Progenitor cell of endocrine pancreas (in vitro differentiated cells): Measurements from ENCODE around the gene SETDB2. TPM values are rescaled to one million over a fixed set of nuclear protein-coding genes. Genes with fewer than 3 reads are reported as not detected.

Experiments used
- DNase-seq: peaks from one replicate; pipeline ENCODE4 v3.0.0; 2021; ENCODE audit warnings: low spot score; ENCODE audit not compliant: unreplicated experiment
- H3K27ac Mint-ChIP-seq: 2 replicates; pipeline ENCODE4 v1.8.0; 2021; ENCODE audit warnings: mild to moderate bottlenecking, moderate library complexity, mixed read lengths
- H3K27me3 Mint-ChIP-seq: 2 replicates; pipeline ENCODE4 v1.8.0; 2021; ENCODE audit warnings: mixed read lengths
- H3K36me3 Mint-ChIP-seq: 2 replicates; pipeline ENCODE4 v1.8.0; 2022; ENCODE audit warnings: mixed read lengths; ENCODE audit not compliant: insufficient read depth
- H3K4me1 Mint-ChIP-seq: 2 replicates; pipeline ENCODE4 v1.8.0; 2021; ENCODE audit warnings: low read depth, mixed read lengths
- H3K4me3 Mint-ChIP-seq: 2 replicates; pipeline ENCODE4 v1.8.0; 2021; ENCODE audit warnings: low read depth, mild to moderate bottlenecking, moderate library complexity, mixed read lengths
- H3K9me3 Mint-ChIP-seq: 2 replicates; pipeline ENCODE4 v1.8.0; 2021; ENCODE audit warnings: low read depth, mixed read lengths
- total RNA-seq: library from RNA; stranded (reverse); gene quantifications from 2 replicates; pipeline ENCODE4 v1.2.1, GENCODE V29; 2021
- TF ChIP-seq, protein P1 (sequence below): fragments of 200-600 bp; sonication (generic); IDR thresholded peaks from one replicate; pipeline ENCODE4 v1.5.0; 2021; ENCODE audit warnings: antibody characterized with exemption, mild to moderate bottlenecking; ENCODE audit not compliant: unreplicated experiment

The SETDB2 gene
- total RNA-seq, 1 donor from 2014 or later: 11.5 TPM

DNA sequence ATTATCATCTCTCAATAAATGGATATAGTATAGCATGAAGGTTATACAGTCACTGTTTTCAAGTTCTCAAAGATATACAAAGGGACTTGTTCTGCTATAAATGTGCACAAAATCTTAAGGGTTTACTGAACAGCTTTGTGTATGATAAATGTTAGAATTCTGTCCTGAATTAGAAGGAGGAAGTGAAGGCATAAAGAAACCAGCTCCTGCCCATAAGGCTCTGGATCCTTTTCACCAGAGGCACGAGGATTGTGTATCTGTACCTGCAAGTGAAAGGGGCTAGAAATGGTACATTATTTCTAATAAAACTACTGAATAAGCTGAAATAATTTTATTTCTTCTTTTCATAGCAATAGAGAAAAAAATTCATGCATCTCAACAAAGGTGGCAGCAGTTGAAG lies 84.1 kb downstream of the SETDB2 start:
- H3K4me1 Mint-ChIP-seq: no peaks in the 10 kb centered on the region
- DNase-seq: no peak
- TF ChIP-seq, protein P1, sequence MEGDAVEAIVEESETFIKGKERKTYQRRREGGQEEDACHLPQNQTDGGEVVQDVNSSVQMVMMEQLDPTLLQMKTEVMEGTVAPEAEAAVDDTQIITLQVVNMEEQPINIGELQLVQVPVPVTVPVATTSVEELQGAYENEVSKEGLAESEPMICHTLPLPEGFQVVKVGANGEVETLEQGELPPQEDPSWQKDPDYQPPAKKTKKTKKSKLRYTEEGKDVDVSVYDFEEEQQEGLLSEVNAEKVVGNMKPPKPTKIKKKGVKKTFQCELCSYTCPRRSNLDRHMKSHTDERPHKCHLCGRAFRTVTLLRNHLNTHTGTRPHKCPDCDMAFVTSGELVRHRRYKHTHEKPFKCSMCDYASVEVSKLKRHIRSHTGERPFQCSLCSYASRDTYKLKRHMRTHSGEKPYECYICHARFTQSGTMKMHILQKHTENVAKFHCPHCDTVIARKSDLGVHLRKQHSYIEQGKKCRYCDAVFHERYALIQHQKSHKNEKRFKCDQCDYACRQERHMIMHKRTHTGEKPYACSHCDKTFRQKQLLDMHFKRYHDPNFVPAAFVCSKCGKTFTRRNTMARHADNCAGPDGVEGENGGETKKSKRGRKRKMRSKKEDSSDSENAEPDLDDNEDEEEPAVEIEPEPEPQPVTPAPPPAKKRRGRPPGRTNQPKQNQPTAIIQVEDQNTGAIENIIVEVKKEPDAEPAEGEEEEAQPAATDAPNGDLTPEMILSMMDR: no peak
- H3K27me3 Mint-ChIP-seq: no peaks in the 10 kb centered on the region
- no peak overlapping the region for H3K27ac Mint-ChIP-seq
- no peaks in the 10 kb centered on the region for H3K9me3 Mint-ChIP-seq
- H3K4me3 Mint-ChIP-seq: no peak overlapping the region
- H3K36me3 Mint-ChIP-seq: peaks cover 16% of the 10 kb centered on the region

DNA sequence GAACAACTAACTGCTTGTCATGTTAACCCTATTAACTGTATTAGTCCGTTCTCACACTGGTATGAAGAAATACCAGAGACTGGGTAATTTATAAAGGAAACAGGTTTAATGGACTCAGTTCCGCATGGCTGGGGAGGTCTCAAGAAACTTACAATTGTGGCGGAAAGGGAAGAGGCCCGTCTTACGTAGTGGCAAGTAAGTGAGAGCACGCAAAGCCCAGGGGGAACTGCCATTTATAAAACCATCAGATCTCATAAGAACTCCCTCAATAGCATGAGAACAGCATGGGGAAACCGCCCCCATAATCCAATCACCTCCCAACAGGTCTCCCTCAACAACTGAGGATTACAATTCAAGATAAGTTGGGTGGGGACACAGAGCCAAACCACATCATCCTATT lies 86.4 kb downstream of the SETDB2 start:
- no peak for DNase-seq
- peaks cover 22% of the 10 kb centered on the region for H3K36me3 Mint-ChIP-seq
- no peaks in the 10 kb centered on the region for H3K9me3 Mint-ChIP-seq
- TF ChIP-seq, protein P1: no peak
- H3K4me1 Mint-ChIP-seq: no peaks in the 10 kb centered on the region
- no peak overlapping the region for H3K27ac Mint-ChIP-seq
- no peak overlapping the region for H3K4me3 Mint-ChIP-seq
- H3K27me3 Mint-ChIP-seq: no peaks in the 10 kb centered on the region

DNA sequence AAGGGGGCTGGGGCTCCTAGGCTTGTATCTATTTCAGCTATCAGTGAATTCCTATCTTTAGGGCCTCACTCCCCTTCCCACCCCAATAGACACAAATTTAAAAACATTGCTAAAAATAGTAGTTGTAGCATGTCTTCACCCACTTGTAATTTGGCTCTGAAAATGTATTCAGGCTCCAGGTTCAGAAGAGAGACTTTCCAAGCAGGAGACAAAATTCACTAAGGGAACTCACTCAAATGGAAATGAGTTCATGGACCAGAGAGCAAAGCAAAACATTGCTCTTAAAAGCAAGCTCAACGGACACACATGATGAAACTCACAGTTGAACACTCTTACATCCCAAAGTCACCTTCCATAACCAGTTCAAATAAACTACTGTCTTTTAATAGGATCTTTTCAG lies 88.5 kb downstream of the SETDB2 start:
- Mint-ChIP-seq H3K4me1 (no peaks in the 10 kb centered on the region), H3K27ac (no peak overlapping the region), H3K27me3 (no peaks in the 10 kb centered on the region), H3K36me3 (peaks cover 20% of the 10 kb centered on the region), H3K4me3 (no peak overlapping the region), H3K9me3 (no peaks in the 10 kb centered on the region)
- TF ChIP-seq, protein P1: no peak
- no peak for DNase-seq

DNA sequence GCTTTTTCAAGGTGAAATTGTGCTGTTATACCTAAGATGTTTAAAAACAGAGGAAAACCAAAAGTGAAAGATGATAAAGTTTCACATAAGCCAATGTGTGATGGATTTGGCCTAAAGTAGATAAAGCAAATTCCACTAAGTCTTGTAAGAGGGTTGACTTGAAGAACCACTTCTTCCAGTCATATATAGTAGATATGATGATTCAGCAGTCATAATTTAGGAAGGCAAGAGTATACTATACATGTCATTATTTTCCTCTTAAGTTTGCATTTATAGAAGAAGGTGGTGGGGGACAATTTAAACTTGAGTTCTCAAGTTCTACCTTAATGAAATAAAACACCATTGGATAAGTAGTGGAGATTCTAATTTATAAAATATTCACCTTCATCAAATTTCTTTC lies 88.9 kb downstream of the SETDB2 start:
- TF ChIP-seq, protein P1: no peak
- H3K36me3 Mint-ChIP-seq: peaks cover 20% of the 10 kb centered on the region
- H3K4me1 Mint-ChIP-seq: no peaks in the 10 kb centered on the region
- H3K9me3 Mint-ChIP-seq: no peaks in the 10 kb centered on the region
- H3K27me3 Mint-ChIP-seq: no peaks in the 10 kb centered on the region
- no peak for DNase-seq
- no peak overlapping the region for H3K27ac Mint-ChIP-seq
- no peak overlapping the region for H3K4me3 Mint-ChIP-seq

DNA sequence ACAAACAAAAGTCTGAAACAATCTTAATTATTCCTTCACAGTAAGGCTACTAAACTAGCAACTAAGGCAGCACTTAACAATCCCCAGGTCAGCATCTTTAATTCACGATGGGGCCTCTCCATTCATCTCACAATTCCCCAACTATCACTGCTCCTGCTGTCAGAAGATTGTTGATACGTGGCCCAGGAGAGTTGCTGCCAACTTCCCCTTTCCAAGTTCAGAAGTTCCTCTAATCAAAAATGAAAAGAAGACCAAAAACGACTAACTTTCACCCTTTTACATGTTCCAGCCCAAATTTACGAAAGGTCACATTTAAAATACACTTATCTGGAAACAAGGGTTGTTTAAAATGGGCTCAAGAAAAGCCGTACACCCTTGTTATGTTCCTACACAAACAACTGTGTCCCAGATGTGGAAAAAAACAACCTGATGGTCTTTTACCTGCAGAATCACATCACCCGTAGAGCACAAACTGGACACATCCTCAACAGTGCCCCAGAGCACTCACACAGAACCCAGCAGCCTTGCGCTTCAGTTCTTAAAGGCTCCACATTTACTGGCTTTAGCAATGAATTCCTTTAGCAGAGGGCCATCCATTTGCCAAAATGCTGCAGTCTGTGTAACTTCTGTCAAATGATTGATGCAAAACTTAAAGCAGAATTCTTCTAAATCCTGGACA lies 89.7 kb downstream of the SETDB2 start:
- Mint-ChIP-seq H3K27ac (no peak overlapping the region), H3K36me3 (peaks cover 20% of the 10 kb centered on the region), H3K4me3 (no peak overlapping the region), H3K27me3 (no peaks in the 10 kb centered on the region), H3K4me1 (no peaks in the 10 kb centered on the region), H3K9me3 (no peaks in the 10 kb centered on the region)
- TF ChIP-seq, protein P1: no peak
- DNase-seq: no peak
